CD1c-positive myeloid dendritic cell (primary cell): Measurements from ENCODE around the gene TOMT.

Experiments used
- DNase-seq: peaks from one replicate; pipeline ENCODE4 v3.0.0-alpha.2; 2016; ENCODE audit errors: extremely low spot score

The TOMT gene

GRCh38 chr11:72105888-72106287 is at the start of gene TOMT:
TSS of gene TOMT (plus strand) at chr11:72105924. CDS start at chr11:72105952, 28 bp downstream.
- no peak for DNase-seq

GRCh38 chr11:72058416-72059034 is 47.2 kb upstream of the TOMT start:
- DNase-seq, result no peak

- peak; percentile 40 for DNase-seq
Observed at GRCh38 chr11:72061739-72062396, 43.9 kb upstream of the TOMT start.

GRCh38 chr11:72066855-72067254 is 38.9 kb upstream of the TOMT start:
- DNase-seq, result no peak

GRCh38 chr11:72067266-72067665 is 38.5 kb upstream of the TOMT start:
- DNase-seq, result no peak

GRCh38 chr11:72067676-72068075 is 38.0 kb upstream of the TOMT start:
- no peak for DNase-seq

- DNase-seq, result peak; percentile 72
Observed at GRCh38 chr11:72069200-72069599, 36.5 kb upstream of the TOMT start.

GRCh38 chr11:72069787-72070251 is 35.9 kb upstream of the TOMT start:
- peak; percentile 94 for DNase-seq

- no peak for DNase-seq
Observed at GRCh38 chr11:72070491-72070890, 35.2 kb upstream of the TOMT start.

- DNase-seq, result no peak
Observed at GRCh38 chr11:72072348-72072747, 33.4 kb upstream of the TOMT start.

- peak; percentile 68 for DNase-seq
Observed at GRCh38 chr11:72075109-72075508, 30.6 kb upstream of the TOMT start.

GRCh38 chr11:72075756-72076155 is 30.0 kb upstream of the TOMT start:
- DNase-seq, result no peak

- no peak for DNase-seq
Observed at GRCh38 chr11:72078477-72078876, 27.2 kb upstream of the TOMT start.

GRCh38 chr11:72079819-72080325 is 25.9 kb upstream of the TOMT start:
- no peak for DNase-seq

- DNase-seq, result peak; percentile 100
Observed at GRCh38 chr11:72080326-72081183, 25.2 kb upstream of the TOMT start, which contains the start of the genes LRRC51 and NUMA1. TSS of gene LRRC51 (plus strand) at chr11:72080850. CDS start at chr11:72089084, 8,234 bp downstream. TSS of gene NUMA1 (minus strand) at chr11:72080542. CDS start at chr11:72035943, 44,599 bp downstream.

- DNase-seq, result no peak
Observed at GRCh38 chr11:72081184-72081644, 24.5 kb upstream of the TOMT start.

GRCh38 chr11:72081821-72082453 is 23.8 kb upstream of the TOMT start:
- DNase-seq, result peak; percentile 81

- DNase-seq, result no peak
Observed at GRCh38 chr11:72083414-72083813, 22.3 kb upstream of the TOMT start.

- DNase-seq, result no peak
Observed at GRCh38 chr11:72084076-72084475, 21.6 kb upstream of the TOMT start.

- no peak for DNase-seq
Observed at GRCh38 chr11:72084965-72085364, 20.8 kb upstream of the TOMT start.

GRCh38 chr11:72085621-72086351 is 19.9 kb upstream of the TOMT start:
- DNase-seq, result no peak
